ENCODE measurements around the gene GPR162.

Gene GPR162

GRCh38 chr12:6786416-6787094 is 35.1 kb upstream of the GPR162 start:
- no peak for DNase-seq (ENCODE audit: low spot score)

- no peak for DNase-seq (ENCODE audit: low spot score)
Measured at GRCh38 chr12:6787309-6787708, 34.3 kb upstream of the GPR162 start.

- DNase-seq (ENCODE audit: low spot score): peak; percentile 58
Measured at GRCh38 chr12:6788972-6789924, 32.4 kb upstream of the GPR162 start, which contains the start of gene CD4. TSS of gene CD4 (plus strand) at chr12:6789528. CDS start at chr12:6800139, 10,611 bp downstream.

- no peak for DNase-seq (ENCODE audit: low spot score)
Measured at GRCh38 chr12:6790496-6791150, 31.0 kb upstream of the GPR162 start.

GRCh38 chr12:6791931-6792520 is 29.6 kb upstream of the GPR162 start:
- DNase-seq (ENCODE audit: low spot score): no peak

- DNase-seq (ENCODE audit: low spot score): peak; percentile 38
Measured at GRCh38 chr12:6792522-6793201, 29.0 kb upstream of the GPR162 start.

- DNase-seq (ENCODE audit: low spot score): no peak
Measured at GRCh38 chr12:6795088-6795487, 26.5 kb upstream of the GPR162 start.

GRCh38 chr12:6796576-6796975 is 25.0 kb upstream of the GPR162 start:
- no peak for DNase-seq (ENCODE audit: low spot score)

GRCh38 chr12:6799147-6799546 is 22.5 kb upstream of the GPR162 start:
- no peak for DNase-seq (ENCODE audit: low spot score)

GRCh38 chr12:6807170-6807569 is 14.5 kb upstream of the GPR162 start:
- no peak for DNase-seq (ENCODE audit: low spot score)

GRCh38 chr12:6809056-6809455 is 12.6 kb upstream of the GPR162 start:
- DNase-seq (ENCODE audit: low spot score): no peak

- DNase-seq (ENCODE audit: low spot score): no peak
Measured at GRCh38 chr12:6810758-6811157, 10.9 kb upstream of the GPR162 start.

- no peak for DNase-seq (ENCODE audit: low spot score)
Measured at GRCh38 chr12:6813363-6813762, 8.3 kb upstream of the GPR162 start.

- DNase-seq (ENCODE audit: low spot score): no peak
Measured at GRCh38 chr12:6816598-6816997, 5.0 kb upstream of the GPR162 start.

- DNase-seq (ENCODE audit: low spot score): no peak
Measured at GRCh38 chr12:6817098-6817497, 4.5 kb upstream of the GPR162 start.

- no peak for DNase-seq (ENCODE audit: low spot score)
Measured at GRCh38 chr12:6817662-6818157, 3.9 kb upstream of the GPR162 start.

- no peak for DNase-seq (ENCODE audit: low spot score)
Measured at GRCh38 chr12:6818222-6818621, 3.4 kb upstream of the GPR162 start.

GRCh38 chr12:6818645-6819044 is 3.0 kb upstream of the GPR162 start:
- DNase-seq (ENCODE audit: low spot score): no peak

GRCh38 chr12:6819106-6820030 is 2.3 kb upstream of the GPR162 start:
- DNase-seq (ENCODE audit: low spot score): no peak

GRCh38 chr12:6820166-6820565 is 1.5 kb upstream of the GPR162 start:
- no peak for DNase-seq (ENCODE audit: low spot score)
